Neural cell (in vitro differentiated cells): Measurements from ENCODE around the gene FCRL2. TPM values are rescaled to one million over a fixed set of nuclear protein-coding genes. Genes with fewer than 3 reads are reported as not detected.

Experiments used
- H2AFZ ChIP-seq: fragments of 200-600, 300-800 bp; sonication (generic), shearing (Covaris generic); 2 replicates; pipeline ENCODE4 v1.6.0; 2014; ENCODE audit warnings: low read depth, mild to moderate bottlenecking, antibody characterized with exemption, low read length, moderate library complexity
- H3F3A ChIP-seq: fragments of 200-600 bp; shearing (Covaris generic); 2 replicates; pipeline ENCODE4 v1.6.1; 2016; ENCODE audit warnings: mild to moderate bottlenecking, moderate library complexity, mixed read lengths, antibody characterized with exemption, low read length; ENCODE audit not compliant: insufficient read depth, poor library complexity, severe bottlenecking
- H3K27ac ChIP-seq: fragments of 200-600, 300-800 bp; sonication (generic), shearing (Covaris generic); 2 replicates; pipeline ENCODE4 v1.5.1; 2014; ENCODE audit warnings: mild to moderate bottlenecking, low read length, moderate library complexity
- H3K27me3 ChIP-seq: fragments of 300-800, 200-600 bp; sonication (generic), shearing (Covaris generic); 2 replicates; pipeline ENCODE4 v1.6.0; 2014; ENCODE audit warnings: mild to moderate bottlenecking, low read depth, low read length, moderate library complexity; ENCODE audit not compliant: insufficient read depth
- H3K36me3 ChIP-seq: fragments of 300-800, 200-600 bp; sonication (generic), shearing (Covaris generic); 2 replicates; pipeline ENCODE4 v1.5.1; 2014; ENCODE audit warnings: mild to moderate bottlenecking, antibody characterized with exemption, low read length, moderate library complexity; ENCODE audit not compliant: insufficient read depth
- H3K4me2 ChIP-seq: fragments of 300-800, 200-600 bp; sonication (generic), shearing (Covaris generic); 2 replicates; pipeline ENCODE4 v1.6.0; 2014; ENCODE audit warnings: mild to moderate bottlenecking, low read length
- H3K4me3 ChIP-seq: fragments of 300-800, 200-600 bp; sonication (generic), shearing (Covaris generic); 2 replicates; pipeline ENCODE4 v1.5.1; 2014; ENCODE audit warnings: mild to moderate bottlenecking, low read length, moderate library complexity
- H3K79me2 ChIP-seq: fragments of 200-600 bp; shearing (Covaris generic); replicated peaks from 2 replicates; pipeline ENCODE4 v1.6.0; 2014; ENCODE audit warnings: mild to moderate bottlenecking, low read length, moderate library complexity; ENCODE audit not compliant: insufficient read depth
- H3K9ac ChIP-seq: fragments of 300-800, 200-600 bp; sonication (generic), shearing (Covaris generic); 2 replicates; pipeline ENCODE4 v1.6.1; 2016; ENCODE audit warnings: mild to moderate bottlenecking, low read length, mixed read lengths
- H3K9me2 ChIP-seq: fragments of 200-600 bp; shearing (Covaris generic); 2 replicates; pipeline ENCODE4 v1.6.1; 2016; ENCODE audit warnings: mild to moderate bottlenecking, low read length, mixed read lengths; ENCODE audit not compliant: insufficient read depth
- H3K9me3 ChIP-seq: fragments of 200-600, 300-800 bp; sonication (generic), shearing (Covaris generic); 2 replicates; pipeline ENCODE4 v1.6.1; 2016; ENCODE audit warnings: mild to moderate bottlenecking, mixed run types, low read length, moderate library complexity, mixed read lengths
- H4K20me1 ChIP-seq: fragments of 200-600 bp; shearing (Covaris generic); 2 replicates; pipeline ENCODE4 v1.6.1; 2016; ENCODE audit warnings: mild to moderate bottlenecking, mixed run types; ENCODE audit not compliant: insufficient read depth
- EP300 ChIP-seq: fragments of 450-650 bp; conservative IDR thresholded peaks from 2 replicates; pipeline ENCODE4 v1.6.1; 2014; ENCODE audit warnings: antibody characterized with exemption, mild to moderate bottlenecking, moderate library complexity; ENCODE audit not compliant: poor library complexity, severe bottlenecking
- EZH2 ChIP-seq: fragments of 200-600, 300-800 bp; shearing (Covaris generic), sonication (generic); IDR thresholded peaks from 2 replicates; pipeline ENCODE4 v1.6.1; 2014; ENCODE audit warnings: antibody characterized with exemption, low read length, borderline replicate concordance, mild to moderate bottlenecking; ENCODE audit not compliant: insufficient read depth, poor library complexity, severe bottlenecking
- MXI1 ChIP-seq: fragments of 450-650 bp; conservative IDR thresholded peaks from 2 replicates; pipeline ENCODE4 v1.6.1; 2014; ENCODE audit warnings: antibody characterized with exemption, mild to moderate bottlenecking; ENCODE audit not compliant: poor library complexity, severe bottlenecking
- POLR2AphosphoS5 ChIP-seq: IDR thresholded peaks from 2 replicates; pipeline ENCODE4 v1.6.1; 2012
- RAD21 ChIP-seq: fragments of 450-650 bp; conservative IDR thresholded peaks from 2 replicates; pipeline ENCODE4 v1.6.1; 2014; ENCODE audit warnings: antibody characterized with exemption, mild to moderate bottlenecking, moderate library complexity
- REST ChIP-seq: IDR thresholded peaks from 2 replicates; pipeline ENCODE4 v1.6.1; 2012; ENCODE audit warnings: borderline replicate concordance
- SMC3 ChIP-seq: fragments of 450-650 bp; conservative IDR thresholded peaks from 2 replicates; pipeline ENCODE4 v1.6.1; 2014; ENCODE audit warnings: antibody characterized with exemption, mild to moderate bottlenecking, moderate library complexity; ENCODE audit not compliant: poor library complexity
- TAF1 ChIP-seq: IDR thresholded peaks from 2 replicates; pipeline ENCODE4 v1.6.1; 2012; ENCODE audit warnings: low read depth
- polyA plus RNA-seq: library from polyadenylated mRNA; depleted of rRNA; stranded (reverse); fragments of >200 nt; gene quantifications from 2 replicates; pipeline ENCODE4 v1.2.3, GENCODE V29; 2014
- TF ChIP-seq, protein P1 (sequence below): fragments of 450-650 bp; IDR thresholded peaks from 2 replicates; pipeline ENCODE4 v1.5.1; 2014; ENCODE audit warnings: antibody characterized with exemption, mild to moderate bottlenecking, moderate library complexity; ENCODE audit not compliant: poor library complexity, severe bottlenecking

Gene FCRL2
- polyA plus RNA-seq, 1 donor from 2014 or later: not detected

- H3K9ac ChIP-seq: no peak overlapping the region
- no peaks in the 10 kb centered on the region for H3K36me3 ChIP-seq
- H3F3A ChIP-seq: no peaks in the 10 kb centered on the region
- no peak for TF ChIP-seq RAD21
- TF ChIP-seq POLR2AphosphoS5: no peak
- TF ChIP-seq REST: no peak
- no peak for TF ChIP-seq EP300
- no peak for TF ChIP-seq TAF1
- TF ChIP-seq, protein P1, sequence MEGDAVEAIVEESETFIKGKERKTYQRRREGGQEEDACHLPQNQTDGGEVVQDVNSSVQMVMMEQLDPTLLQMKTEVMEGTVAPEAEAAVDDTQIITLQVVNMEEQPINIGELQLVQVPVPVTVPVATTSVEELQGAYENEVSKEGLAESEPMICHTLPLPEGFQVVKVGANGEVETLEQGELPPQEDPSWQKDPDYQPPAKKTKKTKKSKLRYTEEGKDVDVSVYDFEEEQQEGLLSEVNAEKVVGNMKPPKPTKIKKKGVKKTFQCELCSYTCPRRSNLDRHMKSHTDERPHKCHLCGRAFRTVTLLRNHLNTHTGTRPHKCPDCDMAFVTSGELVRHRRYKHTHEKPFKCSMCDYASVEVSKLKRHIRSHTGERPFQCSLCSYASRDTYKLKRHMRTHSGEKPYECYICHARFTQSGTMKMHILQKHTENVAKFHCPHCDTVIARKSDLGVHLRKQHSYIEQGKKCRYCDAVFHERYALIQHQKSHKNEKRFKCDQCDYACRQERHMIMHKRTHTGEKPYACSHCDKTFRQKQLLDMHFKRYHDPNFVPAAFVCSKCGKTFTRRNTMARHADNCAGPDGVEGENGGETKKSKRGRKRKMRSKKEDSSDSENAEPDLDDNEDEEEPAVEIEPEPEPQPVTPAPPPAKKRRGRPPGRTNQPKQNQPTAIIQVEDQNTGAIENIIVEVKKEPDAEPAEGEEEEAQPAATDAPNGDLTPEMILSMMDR: no peak
- TF ChIP-seq MXI1: no peak
- no peak for TF ChIP-seq SMC3
- no peak for TF ChIP-seq EZH2
- no peak overlapping the region for H2AFZ ChIP-seq
- no peaks in the 10 kb centered on the region for H3K9me2 ChIP-seq
- H3K4me2 ChIP-seq: no peak overlapping the region
- no peaks in the 10 kb centered on the region for H3K9me3 ChIP-seq
- no peak overlapping the region for H3K4me3 ChIP-seq
- no peaks in the 10 kb centered on the region for H3K27me3 ChIP-seq
- H4K20me1 ChIP-seq: no peaks in the 10 kb centered on the region
- H3K27ac ChIP-seq: no peak overlapping the region
- H3K79me2 ChIP-seq: no peaks in the 10 kb centered on the region
These were observed 74.6 kb downstream of the FCRL2 start for GRCh38 chr1:157702308-157702825.

DNA sequence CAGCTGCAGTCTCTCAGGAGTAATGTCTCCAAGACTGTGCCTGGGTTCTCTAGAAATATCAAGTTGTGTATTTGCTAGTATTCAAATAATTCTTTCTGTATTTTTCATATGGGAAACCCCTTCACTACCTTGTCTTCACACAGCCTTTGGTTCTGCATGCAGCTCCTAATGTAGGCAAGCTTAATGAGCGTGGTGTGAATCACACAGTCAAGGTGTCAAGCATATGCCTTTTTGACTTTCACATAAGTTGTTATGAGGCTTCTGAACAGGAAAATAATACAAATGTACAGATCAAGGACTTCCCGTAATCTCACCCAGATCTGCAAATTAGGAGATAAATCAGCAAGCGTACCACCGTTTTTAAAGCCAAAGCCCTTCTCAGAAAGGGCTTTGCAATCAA lies 76.2 kb downstream of the FCRL2 start, which contains the start of gene FCRL3:
FCRL3 (minus strand) TSS at position 38 of the 400 bp plus-strand sequence. CDS start 280 bp downstream, outside the sequence.
- no peak within 1 kb of the TSS for H2AFZ ChIP-seq

DNA sequence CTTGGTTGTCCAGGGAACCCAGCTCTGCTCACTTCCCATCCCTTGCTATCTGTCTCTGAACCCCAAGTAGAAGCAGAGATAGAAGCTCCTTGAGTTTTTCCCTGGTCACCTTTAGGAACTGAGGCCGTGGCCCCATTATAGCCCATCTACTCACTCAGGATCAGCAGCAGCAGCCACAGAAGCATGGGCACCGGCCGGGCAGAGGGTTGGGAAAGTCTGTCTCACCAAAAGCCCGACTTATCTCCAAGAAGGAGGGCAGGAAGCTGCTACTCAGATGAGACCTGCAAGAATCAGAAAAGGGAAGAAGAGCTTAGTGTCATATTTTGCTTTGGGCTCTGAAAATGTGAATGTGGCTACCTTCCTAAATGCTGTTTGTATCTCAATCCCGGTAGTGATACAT lies 76.6 kb downstream of the FCRL2 start:
- Histone ChIP-seq H3K79me2 (no peaks in the 10 kb centered on the region), H3K27me3 (no peaks in the 10 kb centered on the region), H4K20me1 (no peaks in the 10 kb centered on the region), H3K9me3 (no peaks in the 10 kb centered on the region), H3K4me3 (no peak overlapping the region), H3K9ac (no peak overlapping the region), H2AFZ (no peak overlapping the region), H3K27ac (no peak overlapping the region), H3F3A (no peaks in the 10 kb centered on the region), H3K9me2 (no peaks in the 10 kb centered on the region), H3K36me3 (no peaks in the 10 kb centered on the region), H3K4me2 (no peak overlapping the region)
- TF ChIP-seq EZH2 (no peak), MXI1 (no peak), EP300 (no peak), TAF1 (no peak)
- TF ChIP-seq, protein P1: no peak

More for the DNA sequence above, 76.2 kb downstream of the FCRL2 start, which contains the start of gene FCRL3:
- H4K20me1 ChIP-seq: no peaks in the 10 kb centered on the region
- H3K36me3 ChIP-seq: no peaks in the 10 kb centered on the region
- no peaks in the 10 kb centered on the region for H3K27me3 ChIP-seq
- no peak within 1 kb of the TSS for H3K4me2 ChIP-seq
- TF ChIP-seq TAF1 (no peak), RAD21 (no peak)
- H3K4me3 ChIP-seq: no peak within 1 kb of the TSS
- H3K79me2 ChIP-seq: no peaks in the 10 kb centered on the region
- no peaks in the 10 kb centered on the region for H3F3A ChIP-seq
- no peaks in the 10 kb centered on the region for H3K9me2 ChIP-seq
- no peak within 1 kb of the TSS for H3K27ac ChIP-seq
- H3K9me3 ChIP-seq: no peaks in the 10 kb centered on the region
- H3K9ac ChIP-seq: no peak within 1 kb of the TSS
